Stimulated activated CD4-positive, alpha-beta T cell treated with anti-CD3 and anti-CD28 coated beads, Interleukin-1b, Interleukin-23, amount 100 ng/mL, for 4 hours (primary cell): Measurements from ENCODE around the gene SPOCK2.

Experiments
- DNase-seq, 2 donors: peaks; one replicate each; pipeline ENCODE4 v3.0.0-alpha.2; 2020; ENCODE audit warnings: low read depth in 2 of 2

The SPOCK2 gene

GRCh38 chr10:72011976-72012512 is 76.3 kb downstream of the SPOCK2 start:
- no peak for DNase-seq

- no peak for DNase-seq
Measured at GRCh38 chr10:72011468-72011867, 76.9 kb downstream of the SPOCK2 start.

GRCh38 chr10:72011016-72011415 is 77.3 kb downstream of the SPOCK2 start:
- no peak for DNase-seq

- no peak for DNase-seq
Measured at GRCh38 chr10:72010234-72010973, 77.9 kb downstream of the SPOCK2 start.

- DNase-seq: no peak
Measured at GRCh38 chr10:72009425-72010081, 78.8 kb downstream of the SPOCK2 start.

GRCh38 chr10:72009051-72009424 is 79.3 kb downstream of the SPOCK2 start:
- DNase-seq: no peak
